HG03039 (cell line): Measurements from ENCODE around the gene MADCAM1.
"Not testable (repeated sequence)": the region's sequence is repeated elsewhere in the genome, so short reads cannot be mapped to it uniquely, and the experiment has no call there.

Experiments
- ATAC-seq: cut with Tn5 transposase; IDR thresholded peaks from one replicate; pipeline ENCODE4 v1.9.1; 2021; ENCODE audit warnings: mild to moderate bottlenecking, moderate library complexity; ENCODE audit not compliant: unreplicated experiment

MADCAM1 gene

GRCh38 chr19:496112-496665 lies at the start of gene MADCAM1:
Gene MADCAM1, plus strand, starts transcription at chr19:496486. Its CDS starts 14 bp downstream, at chr19:496500.
- ATAC-seq, result no peak

DNA sequence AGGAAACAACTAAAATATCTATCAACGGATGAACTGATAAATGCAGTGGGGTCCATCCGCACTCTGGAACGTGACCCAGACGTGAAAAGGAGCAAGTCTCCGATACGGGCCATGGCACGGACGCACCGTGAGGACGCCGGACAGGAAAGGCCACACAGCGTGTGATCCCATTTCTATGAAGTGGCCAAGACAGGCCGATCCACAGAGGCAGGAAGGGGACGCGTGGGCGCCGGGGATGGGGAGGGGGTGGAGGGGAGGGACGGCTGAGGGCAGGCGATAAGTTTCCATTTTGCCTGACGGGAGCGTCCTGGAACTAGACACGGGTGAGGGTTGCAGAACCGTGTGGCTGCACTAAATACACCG lies 49.2 kb upstream of the MADCAM1 start:
- ATAC-seq, result no peak

- no peak for ATAC-seq
These were observed 48.3 kb upstream of the MADCAM1 start for GRCh38 chr19:447816-448560.

GRCh38 chr19:449916-450315 lies 46.4 kb upstream of the MADCAM1 start:
- no peak for ATAC-seq

DNA sequence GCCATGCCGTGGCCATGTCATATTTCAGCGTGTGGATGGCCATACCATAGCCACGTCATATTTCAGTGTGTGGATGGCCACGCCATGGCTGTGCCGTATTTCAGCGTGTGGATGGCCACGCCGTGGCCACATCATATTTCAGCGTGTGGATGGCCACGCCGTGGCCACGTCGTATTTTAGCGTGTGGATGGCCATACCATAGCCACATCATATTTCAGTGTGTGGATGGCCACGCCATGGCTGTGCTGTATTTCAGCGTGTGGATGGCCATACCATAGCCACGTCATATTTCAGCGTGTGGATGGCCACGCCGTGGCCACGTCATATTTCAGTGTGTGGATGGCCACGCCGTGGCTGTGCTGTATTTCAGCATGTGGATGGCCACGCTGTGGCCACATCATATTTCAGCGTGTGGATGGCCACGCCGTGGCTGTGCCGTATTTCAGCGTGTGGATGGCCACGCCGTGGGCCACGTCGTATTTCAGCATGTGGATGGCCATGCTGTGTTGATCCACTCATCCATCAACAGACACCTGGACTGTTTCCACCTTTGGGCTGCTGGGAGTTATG lies 45.3 kb upstream of the MADCAM1 start:
- ATAC-seq, result not testable (repeated sequence)

- no peak for ATAC-seq
These were observed 43.5 kb upstream of the MADCAM1 start for GRCh38 chr19:452829-453228.

GRCh38 chr19:453606-454005 lies 42.7 kb upstream of the MADCAM1 start:
- no peak for ATAC-seq

DNA sequence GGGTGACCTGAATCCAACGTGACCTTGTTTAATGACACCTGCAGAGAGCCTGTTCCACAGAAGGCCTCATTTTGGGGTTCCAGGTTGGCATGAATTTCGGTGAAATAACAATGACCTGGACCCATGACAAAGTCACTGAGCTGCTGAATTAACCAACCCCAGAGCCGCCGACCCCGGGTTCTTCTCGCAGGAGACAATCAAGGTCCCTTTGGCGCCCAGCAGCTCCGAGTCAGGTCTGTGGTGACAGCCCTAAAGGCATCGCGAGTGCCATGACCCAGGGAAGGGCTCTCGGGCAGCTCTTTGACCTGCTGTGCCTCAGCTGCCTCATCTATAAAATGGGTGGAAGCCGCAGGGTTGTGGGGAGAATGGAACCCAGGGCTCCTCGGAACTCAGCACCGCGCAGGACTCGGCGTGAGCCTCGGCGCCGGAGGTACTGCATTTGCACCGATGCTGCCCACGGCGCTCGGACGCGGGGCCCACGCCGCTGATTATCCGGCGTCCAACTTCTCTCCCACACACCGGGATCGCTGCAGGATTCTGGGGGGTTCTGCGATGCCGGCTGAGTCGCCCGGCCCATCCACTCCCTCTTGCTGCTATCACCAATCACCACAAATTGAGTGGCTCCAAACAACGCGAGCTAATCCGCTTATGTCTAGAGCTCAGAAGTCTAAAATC lies 41.1 kb upstream of the MADCAM1 start:
- no peak for ATAC-seq

DNA sequence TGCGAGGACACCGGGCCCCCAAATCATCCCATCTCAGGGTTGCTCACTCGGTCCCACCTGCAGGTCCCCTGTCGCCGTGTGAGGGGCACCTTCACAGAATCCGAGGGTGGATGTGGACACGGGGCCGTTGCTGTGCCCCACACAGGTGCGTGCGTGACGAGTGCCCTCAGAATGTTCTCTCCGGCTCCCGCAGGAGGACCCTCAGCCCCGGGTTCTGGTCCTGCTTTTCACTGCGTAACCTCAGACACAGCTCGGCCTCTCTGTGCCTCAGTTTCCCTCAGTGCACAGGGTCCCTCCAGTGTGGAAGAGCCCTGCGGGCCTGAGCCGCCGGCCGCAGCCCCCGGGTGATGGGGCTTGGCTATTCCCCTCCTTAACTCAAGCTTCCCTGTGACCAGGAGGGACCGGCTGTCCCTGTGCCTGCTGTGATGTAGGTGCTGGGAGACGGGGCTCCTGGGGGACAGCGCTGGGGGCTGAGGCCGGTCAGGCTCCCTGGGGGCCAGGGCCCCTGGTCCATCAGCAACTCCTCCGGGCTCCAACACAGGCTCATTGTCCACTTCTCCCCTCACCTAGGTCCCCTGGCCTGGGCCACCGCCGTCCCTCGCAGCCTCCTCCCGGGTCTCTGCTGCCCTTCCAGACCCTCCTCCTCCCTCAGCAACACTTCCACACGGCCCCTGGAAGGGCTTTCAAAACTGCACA lies 40.3 kb upstream of the MADCAM1 start:
- no peak for ATAC-seq

DNA sequence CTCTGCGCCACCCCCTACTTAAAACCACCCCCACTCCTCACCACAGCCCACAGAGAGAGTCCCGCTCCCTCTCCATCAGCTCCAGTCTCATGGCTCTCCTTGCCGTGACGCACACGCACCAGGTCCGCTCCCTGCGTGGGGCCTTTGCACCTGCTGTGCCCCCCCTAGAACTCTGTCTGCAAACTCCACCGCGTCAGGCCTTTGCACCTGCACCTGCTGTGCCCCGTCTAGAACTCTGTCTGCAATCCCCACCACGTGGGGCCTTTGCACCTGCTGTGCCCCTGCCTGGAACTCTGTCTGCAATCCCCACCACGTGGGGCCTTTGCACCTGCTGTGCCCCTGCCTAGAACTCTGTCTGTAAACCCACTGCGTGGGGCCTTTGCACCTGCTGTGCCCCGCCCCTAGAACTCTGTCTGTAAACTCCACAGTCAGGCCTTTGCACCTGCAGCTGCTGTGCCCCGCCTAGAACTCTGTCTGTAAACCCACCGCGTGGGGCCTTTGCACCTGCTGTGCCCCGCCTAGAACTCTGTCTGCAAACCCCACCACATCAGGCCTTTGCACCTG lies 39.7 kb upstream of the MADCAM1 start:
- no peak for ATAC-seq

DNA sequence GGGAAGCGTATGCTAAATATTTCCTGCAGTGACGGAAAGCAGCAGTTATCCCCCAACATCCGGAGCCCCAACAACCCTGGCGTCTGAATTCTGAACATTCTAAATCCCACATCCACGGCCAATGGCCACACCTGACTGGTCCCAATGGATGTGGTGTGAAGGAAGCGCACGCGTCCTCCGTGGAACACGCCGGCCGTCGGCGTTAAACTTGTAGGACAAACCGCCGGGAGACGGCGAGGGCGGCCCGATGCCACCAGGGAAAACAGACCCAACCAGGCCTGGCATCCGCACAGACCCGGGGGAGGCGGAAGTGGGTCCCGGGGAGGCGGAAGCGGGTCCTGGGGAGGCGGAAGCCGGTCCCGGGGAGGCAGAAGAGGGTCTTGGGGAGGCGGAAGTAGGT lies 38.6 kb upstream of the MADCAM1 start:
- ATAC-seq, result no peak

DNA sequence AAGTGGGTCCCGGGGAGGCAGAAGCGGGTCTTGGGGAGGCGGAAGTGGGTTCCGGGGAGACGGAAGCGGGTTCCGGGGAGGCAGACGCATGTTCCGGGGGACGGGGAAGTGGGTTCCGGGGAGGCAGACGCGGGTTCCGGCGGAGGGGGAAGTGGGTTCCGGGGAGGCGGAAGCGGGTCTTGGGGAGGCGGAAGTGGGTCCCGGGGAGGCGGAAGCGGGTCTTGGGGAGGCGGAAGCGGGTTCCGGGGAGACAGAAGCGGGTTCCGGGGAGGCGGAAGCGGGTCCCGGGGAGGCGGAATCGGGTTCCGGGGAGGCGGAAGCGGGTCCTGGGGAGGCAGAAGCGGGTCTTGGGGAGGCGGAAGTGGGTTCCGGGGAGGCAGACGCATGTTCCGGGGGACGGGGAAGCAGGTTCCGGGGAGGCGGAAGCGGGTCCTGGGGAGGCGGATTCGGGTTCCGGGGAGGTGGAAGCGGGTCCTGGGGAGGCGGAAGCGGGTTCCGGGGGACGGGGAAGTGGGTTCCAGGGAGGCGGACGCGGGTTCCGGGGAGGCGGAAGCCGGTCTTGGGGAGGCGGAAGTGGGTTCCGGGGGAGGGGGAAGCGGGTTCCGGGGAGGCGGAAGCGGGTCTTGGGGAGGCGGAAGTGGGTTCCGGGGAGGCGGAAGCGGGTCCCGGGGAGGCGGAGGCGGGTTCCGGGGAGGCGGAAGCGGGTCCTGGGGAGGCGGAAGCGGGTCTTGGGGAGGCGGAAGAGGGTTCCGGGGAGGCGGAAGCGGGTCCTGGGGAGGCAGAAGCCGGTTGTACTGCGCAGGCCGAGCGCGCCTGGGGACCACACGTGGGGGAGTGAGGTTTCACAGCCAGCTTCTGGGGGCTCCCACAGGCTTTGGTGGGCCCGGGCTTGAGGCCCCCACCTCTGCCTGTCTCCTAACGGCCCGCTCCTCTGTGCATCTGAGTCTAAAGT lies 37.9 kb upstream of the MADCAM1 start:
- ATAC-seq, result no peak

DNA sequence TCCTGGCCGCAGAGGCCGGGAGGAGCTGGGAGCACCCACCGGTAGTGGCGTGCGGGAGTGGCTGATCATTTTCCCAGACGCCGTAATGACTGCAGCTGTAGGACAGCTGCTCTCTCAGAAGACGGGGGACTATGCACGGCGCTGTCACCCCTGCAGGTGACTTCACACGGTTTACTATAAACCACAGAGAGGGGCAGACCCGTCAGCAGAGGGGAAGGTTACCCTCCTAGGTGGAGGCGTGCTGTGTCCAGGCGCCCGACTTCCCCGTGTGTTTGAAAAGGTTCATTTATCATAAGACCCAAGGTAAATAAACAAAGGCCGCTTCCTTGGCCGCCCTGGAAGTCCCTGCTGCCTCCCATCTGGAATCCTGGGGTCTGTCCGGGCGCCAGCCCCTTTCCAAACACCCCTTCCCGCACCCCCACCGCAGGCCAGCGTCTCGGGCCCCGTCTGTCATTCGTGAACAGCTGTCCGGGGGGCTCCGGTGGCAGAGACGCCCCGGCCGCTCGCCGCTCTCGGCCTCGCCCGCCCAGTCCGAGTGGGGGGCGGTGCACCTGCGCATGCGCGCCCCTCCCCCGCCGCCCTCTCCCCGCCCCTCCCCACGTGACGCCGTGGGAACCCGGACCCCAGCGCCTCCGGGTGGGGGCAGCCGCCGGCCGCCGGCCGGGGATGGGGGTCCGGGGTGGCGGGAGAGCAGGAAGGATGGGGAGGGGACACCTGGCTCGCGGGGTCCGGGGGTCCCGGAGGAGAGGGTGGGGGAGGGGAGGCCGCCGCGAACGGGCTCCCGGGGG lies 36.4 kb upstream of the MADCAM1 start:
- ATAC-seq, result no peak

GRCh38 chr19:460877-461720 lies 35.2 kb upstream of the MADCAM1 start, which contains the start of gene SHC2:
Gene SHC2, minus strand, starts transcription at chr19:461033. Its CDS starts 37 bp downstream, at chr19:460996.
- no peak for ATAC-seq

DNA sequence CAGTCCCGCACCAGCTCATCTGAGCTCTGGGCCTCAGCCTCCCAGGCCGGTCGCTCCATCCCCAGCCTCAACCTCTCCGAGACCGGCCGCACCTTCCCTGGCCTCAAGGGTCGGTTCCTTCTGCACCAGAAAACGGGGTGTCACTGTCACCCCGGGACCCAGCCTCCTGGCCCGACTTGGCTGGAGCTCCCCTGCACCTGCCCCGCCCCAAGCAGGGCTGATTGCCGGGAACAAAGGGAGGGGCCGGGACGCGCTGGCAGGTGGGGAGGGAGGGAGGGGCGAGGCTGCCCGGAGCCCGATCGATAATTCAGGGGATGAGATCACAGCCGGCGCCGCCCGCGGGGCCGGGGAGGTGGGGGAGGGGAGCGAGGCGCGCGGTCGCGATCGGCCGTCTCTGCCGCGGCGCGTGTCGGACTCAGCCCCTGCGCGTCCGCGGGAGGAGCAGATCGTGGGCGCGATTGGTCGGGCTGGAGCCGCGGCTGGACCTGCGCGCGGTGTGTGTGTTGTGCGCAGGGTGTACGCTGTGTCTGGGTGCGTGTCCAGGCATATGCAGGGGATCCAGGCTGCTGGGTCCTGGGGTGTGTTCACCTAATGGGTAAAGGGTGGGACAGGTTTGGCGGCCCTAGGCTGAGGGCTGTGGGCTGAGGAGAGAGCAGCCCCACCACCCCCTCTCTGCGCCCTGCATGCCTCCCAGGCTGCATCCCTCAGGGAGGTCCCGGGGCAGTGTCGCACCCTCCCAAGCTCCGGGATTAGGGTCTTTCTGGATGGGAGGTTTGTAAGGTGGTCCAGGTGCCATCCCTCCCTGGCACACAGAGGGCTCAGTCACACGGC lies 34.4 kb upstream of the MADCAM1 start:
- no peak for ATAC-seq

DNA sequence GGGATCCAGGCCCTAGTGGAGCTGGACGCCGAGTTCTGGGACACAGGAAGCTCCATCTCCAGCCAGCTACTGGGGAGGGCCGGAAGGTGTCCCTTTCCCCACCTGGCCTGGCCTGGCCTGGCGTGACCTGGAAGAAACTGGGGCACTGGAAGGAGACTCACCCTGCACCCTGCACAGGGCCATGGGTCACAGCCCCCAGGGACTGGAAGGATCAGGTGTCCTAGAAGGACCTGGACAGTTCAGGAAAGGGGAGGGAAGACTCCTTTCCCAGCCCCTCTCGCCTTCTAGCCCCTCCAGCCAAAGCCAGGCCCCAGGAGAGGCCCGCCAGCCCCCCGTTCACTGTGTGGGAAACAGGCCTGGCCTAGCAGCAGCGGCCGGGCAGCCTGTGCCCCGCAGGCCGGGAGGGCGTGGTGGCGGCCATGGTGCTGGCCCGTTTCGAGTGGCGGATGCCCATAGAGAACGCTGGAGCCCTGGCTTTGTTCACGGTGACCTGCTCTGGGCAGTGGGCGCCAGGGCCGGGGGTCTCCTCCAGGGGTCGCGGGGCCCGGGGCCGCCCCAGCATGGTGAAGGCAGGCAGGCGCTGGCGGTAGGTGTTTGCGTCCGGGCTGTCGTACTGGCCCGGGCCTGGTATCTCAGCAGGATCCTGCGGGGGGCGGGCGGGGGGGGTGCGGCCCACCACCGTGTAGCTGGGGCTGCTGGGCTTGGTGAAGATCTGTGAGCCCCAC lies 32.6 kb upstream of the MADCAM1 start:
- ATAC-seq, result no peak

GRCh38 chr19:464208-464545 lies 32.1 kb upstream of the MADCAM1 start:
- no peak for ATAC-seq
